GM21526 (cell line): ENCODE results near the gene GTPBP2.

Experiments
- ATAC-seq: cut with Tn5 transposase; IDR thresholded peaks from one replicate; pipeline ENCODE4 v1.9.1; 2021; ENCODE audit warnings: moderate library complexity; ENCODE audit not compliant: unreplicated experiment, low FRiP score

Gene GTPBP2, protein sequence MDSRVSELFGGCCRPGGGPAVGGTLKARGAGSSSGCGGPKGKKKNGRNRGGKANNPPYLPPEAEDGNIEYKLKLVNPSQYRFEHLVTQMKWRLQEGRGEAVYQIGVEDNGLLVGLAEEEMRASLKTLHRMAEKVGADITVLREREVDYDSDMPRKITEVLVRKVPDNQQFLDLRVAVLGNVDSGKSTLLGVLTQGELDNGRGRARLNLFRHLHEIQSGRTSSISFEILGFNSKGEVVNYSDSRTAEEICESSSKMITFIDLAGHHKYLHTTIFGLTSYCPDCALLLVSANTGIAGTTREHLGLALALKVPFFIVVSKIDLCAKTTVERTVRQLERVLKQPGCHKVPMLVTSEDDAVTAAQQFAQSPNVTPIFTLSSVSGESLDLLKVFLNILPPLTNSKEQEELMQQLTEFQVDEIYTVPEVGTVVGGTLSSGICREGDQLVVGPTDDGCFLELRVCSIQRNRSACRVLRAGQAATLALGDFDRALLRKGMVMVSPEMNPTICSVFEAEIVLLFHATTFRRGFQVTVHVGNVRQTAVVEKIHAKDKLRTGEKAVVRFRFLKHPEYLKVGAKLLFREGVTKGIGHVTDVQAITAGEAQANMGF

DNA sequence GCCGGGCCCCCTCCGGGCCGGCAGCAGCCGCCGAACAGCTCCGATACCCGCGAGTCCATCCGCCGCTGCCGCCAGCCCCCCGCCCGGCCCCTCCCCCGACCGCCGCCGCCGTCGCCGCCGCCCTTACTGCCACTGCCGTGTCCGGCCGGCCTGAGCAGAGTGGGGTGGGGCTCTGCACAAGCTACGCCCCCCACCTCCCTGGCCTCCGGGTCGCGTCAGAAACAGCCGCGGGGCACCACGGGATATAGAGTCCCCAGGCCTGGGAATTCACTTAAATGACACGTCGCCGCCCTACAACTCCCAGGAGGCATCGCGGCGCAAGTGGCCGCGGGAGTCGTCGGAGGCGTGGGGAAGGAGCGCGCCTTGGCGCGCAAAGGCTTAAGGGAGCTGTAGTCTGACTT, at the start of gene GTPBP2:
Gene GTPBP2 (minus strand): TSS at position 161 of the 401 bp plus-strand sequence. CDS start 102 bp downstream, at position 59.
- ATAC-seq: peak; percentile 72

DNA sequence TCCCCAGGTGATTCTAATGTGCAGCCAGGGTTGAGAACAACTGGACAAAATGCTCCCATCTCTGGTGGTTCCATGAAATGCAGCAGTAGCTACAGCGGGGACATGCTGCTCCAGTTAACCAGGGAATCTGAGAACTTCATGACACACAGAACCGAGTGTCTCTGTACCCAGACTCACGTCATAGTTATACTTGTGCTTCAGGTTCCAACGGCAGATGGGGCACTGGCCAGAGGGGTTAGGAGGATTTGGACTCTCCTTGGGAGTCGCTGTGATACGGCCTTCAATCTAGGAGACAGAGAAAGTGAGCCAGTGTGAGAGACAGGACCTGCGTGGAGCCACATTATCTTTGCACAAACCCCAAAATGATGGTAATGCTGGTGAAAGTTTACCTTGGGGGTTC, 49.3 kb upstream of the GTPBP2 start:
- no peak for ATAC-seq

- no peak for ATAC-seq
Measured at GRCh38 chr6:43677759-43678158, 48.7 kb upstream of the GTPBP2 start.

DNA sequence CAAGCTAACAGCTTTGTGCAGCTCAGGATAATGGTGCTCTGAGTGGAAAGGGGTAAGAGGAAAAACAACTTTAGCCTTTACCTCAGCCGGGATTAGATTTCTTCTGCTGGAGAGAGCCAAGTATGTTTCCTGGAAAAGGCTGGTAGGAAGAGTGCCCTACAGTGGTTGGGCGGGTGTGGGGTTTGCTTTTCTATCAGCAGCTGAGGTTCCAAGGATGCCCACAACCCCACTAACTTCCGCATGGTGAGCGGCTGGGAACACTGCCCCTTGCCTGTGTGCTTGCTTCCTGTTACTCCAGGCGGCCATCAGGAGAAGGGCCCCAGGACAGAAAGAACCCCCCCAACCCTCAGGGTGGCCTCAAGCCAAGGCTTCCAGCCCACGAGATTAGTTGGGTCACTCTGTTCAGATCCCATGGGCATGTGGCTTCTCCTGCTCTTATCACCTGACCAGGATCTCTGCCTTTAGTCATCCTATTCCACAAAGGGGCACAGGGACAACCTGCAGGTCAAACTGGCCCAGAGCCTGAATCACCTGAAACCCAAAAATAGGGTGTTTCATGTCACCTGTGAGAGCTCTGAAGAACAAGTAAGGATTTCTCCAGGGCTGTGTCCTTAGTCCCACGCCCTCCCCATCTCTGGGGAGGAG, 48.0 kb upstream of the GTPBP2 start:
- ATAC-seq: no peak

GRCh38 chr6:43674921-43675320, 45.9 kb upstream of the GTPBP2 start:
- no peak for ATAC-seq

DNA sequence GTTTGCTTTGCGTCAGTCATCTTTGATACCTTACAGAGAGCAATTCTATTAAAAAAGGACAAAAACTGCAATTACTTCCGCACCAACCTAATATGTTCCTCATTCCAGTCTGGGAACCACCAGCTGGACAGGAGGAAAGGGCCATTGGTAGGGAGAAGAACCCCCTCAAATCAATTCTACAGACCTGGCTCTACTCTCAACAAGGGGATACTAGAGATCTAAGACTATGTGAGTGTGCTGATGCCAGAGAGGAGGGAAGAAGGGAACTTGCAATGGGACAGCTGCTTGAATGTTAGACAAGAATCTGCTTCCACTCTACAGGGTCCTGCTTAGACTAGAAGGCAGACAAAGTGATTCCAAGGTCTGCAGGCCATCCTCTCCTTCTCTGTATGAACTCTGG, 45.2 kb upstream of the GTPBP2 start:
- no peak for ATAC-seq

DNA sequence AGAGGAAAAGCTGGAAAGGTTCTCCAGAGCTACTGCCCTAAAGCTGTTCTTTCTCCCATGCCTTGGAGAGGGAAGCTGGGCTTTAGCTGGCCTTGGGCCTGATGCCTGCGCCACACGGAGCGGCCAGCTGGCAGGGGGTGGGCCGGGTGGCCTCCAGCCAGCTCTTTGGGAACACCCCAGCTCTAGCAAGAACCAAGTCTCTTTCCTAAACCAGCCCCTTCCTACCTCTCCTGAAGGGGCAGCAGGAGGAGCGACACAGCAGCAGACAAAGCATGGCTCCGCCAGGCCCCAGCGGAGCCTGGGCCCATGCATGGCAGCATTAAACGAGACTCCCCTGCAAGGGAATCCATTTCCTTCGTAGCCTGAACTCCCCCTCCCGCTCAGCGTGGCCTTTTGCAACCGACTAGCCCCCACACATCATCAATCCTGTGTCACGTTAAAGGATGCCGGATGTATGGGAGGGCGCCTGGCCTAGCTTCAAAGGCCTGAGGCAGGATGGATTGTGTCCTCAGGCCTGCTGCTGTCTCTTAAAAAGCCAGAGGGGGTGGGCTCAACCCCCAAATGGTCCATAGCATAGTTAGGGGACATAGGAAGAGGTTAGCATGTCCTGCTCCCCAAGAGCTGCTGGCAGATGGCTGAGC, 44.5 kb upstream of the GTPBP2 start:
- ATAC-seq: no peak

DNA sequence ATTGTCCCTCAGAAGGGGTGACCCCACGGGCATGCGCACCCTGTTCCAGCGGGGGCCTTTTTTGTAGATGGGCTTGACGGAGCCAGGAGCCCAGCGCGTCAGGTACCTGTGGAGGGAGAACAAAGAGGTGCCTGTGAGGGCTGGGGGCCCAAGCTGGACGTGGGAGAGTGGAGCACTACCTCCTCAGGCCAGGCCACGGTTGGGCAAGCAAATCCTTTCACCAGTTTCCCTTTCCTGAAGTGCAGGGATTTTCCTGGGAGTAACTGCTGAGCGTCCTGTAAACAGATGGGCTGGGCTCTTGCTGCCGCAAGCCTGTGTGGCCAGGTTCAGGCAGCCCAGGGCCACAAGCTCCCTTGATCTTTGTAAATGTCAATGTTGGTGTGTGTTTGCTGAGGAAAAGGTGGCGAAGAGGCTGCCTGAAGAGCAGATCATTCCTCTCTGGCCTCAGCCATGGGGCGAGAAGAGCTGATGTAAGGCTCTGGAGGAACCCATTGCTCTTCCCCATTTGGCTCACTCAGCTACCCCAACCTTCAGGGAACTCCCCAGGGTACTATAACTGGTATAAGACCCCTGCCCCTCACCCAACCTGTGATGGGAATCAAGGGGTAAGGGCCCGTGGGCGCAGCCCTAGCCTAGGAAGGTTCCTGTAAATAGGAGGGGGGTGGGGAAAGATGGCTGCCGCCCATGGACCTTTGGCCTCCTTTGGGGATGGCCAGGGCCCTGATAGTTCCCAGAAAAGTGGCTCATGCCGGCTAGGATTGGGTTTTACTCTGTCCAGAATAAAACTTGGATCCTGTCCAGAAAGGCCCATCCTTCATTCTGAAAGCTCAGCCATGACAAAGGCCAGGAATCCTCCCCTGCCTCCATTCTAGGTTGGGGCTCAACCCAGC, 43.0 kb upstream of the GTPBP2 start:
- ATAC-seq: no peak

- no peak for ATAC-seq
Measured at GRCh38 chr6:43671011-43671800, 42.1 kb upstream of the GTPBP2 start.

- ATAC-seq: no peak
Measured at GRCh38 chr6:43670623-43670986, 41.5 kb upstream of the GTPBP2 start.

- ATAC-seq: no peak
Measured at GRCh38 chr6:43669922-43670622, 41.0 kb upstream of the GTPBP2 start.

GRCh38 chr6:43669050-43669921, 40.2 kb upstream of the GTPBP2 start:
- ATAC-seq: no peak

- ATAC-seq: no peak
Measured at GRCh38 chr6:43668151-43669028, 39.3 kb upstream of the GTPBP2 start.

DNA sequence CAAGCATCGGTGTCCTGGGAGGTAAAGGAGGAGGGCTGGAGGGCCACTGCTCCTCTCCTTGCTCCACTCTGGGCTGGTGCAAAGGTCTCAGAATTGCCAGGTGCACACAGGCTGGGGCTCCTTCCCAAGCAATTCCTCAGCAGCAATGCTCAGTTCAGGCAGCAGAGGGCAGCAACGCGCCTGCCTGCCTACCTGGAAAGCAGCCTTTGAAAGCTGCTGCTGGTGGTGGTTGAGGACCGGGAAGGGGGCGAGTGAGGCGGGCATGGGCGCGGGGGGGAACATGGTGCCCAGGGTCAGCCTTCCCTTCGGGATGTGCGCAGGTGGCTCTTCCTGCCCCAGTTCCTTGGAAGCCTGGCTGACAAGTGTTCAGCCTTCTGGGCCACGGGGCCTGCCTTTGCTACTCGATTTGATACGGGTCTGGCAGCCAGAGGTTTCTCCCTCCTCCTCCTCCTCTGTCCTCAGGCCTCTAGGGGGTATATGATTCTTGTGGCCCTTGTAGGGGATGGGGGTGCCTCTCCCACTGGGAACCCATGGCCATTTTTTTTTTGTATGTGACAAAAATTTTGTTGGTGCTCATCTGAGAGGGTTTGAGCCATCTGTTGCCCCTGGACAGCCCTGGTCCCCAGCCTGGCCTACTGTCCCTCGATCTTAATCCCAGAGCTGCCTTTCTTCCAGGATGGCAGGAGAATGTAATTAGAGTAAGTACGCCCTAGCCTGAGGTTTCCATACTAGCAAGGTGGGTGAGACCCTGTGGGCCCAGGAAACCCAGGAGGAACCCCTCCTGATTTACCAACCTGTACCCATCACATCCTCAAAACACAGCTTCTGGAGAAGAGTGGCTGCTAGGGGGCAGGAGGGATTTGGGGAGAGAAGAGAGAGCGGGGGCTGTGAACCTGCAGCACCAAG, 38.4 kb upstream of the GTPBP2 start:
- ATAC-seq: peak; percentile 43

GRCh38 chr6:43666196-43666920, 37.3 kb upstream of the GTPBP2 start:
- ATAC-seq: no peak
